SK-N-SH (cell line): Measurements from ENCODE around the gene KNDC1. TPM values are rescaled to one million over a fixed set of nuclear protein-coding genes. Genes with fewer than 3 reads are reported as not detected.

Source experiments
- CTCF ChIA-PET: fragments of 300-600, 350-600 bp; formaldehyde crosslinking; extraction: SDS; loops from one replicate; lab custom pipeline; 2021; lab: Yijun Ruan, JAX
- POLR2A ChIA-PET: fragments of 350-600 bp; sonication (Branson Sonifier 250); formaldehyde crosslinking; extraction: SDS; loops from one replicate; lab custom pipeline; 2020; ENCODE audit warnings: antibody characterized with exemption, inconsistent platforms; lab: Yijun Ruan, JAX
- DNase-seq: peaks from one replicate; pipeline ENCODE4 v3.0.0; 2012
- H2AFZ ChIP-seq: fragments of 200-600 bp; sonication (generic); 2 replicates; pipeline ENCODE4 v1.8.1; 2016; ENCODE audit warnings: antibody characterized with exemption, mild to moderate bottlenecking, low read depth
- H3F3A ChIP-seq: fragments of 200-600 bp; sonication (generic); replicated peaks from 2 replicates; pipeline ENCODE3; 2016; ENCODE audit warnings: antibody characterized with exemption, mild to moderate bottlenecking; ENCODE audit not compliant: insufficient read depth
- H3K27ac ChIP-seq, 2 experiments: fragments of 200-500 bp in 1 of 2; fragments of 200-600 bp in 1 of 2; sonication (Bioruptor generic) in 1 of 2; sonication (generic), shearing (Covaris generic) in 1 of 2; 2 replicates each; pipeline versions ENCODE4 v1.5.1 to v1.6.1; 2014 to 2016; ENCODE audit warnings: low read depth in 2 of 2, inconsistent platforms in 1 of 2, low read length in 1 of 2, mild to moderate bottlenecking in 1 of 2, mixed read lengths in 1 of 2
- H3K27me3 ChIP-seq: fragments of 200-600 bp; sonication (generic), shearing (Covaris generic); 2 replicates; pipeline ENCODE4 v1.6.1; 2016; ENCODE audit warnings: mixed run types; ENCODE audit not compliant: insufficient read depth
- H3K36me3 ChIP-seq, 2 experiments: fragments of 200-500 bp in 1 of 2; fragments of 200-600 bp in 1 of 2; sonication (Bioruptor generic) in 1 of 2; sonication (generic) in 1 of 2; replicated peaks in 1 of 2; 2 replicates each; pipeline versions ENCODE3 to v1.5.1; 2014 to 2016; ENCODE audit warnings: low read length in 1 of 2, mild to moderate bottlenecking in 1 of 2; ENCODE audit not compliant: insufficient read depth in 2 of 2, control insufficient read depth in 1 of 2
- H3K4me1 ChIP-seq, 2 experiments: fragments of 200-500 bp in 1 of 2; fragments of 200-600 bp in 1 of 2; sonication (Bioruptor generic) in 1 of 2; sonication (generic), shearing (Covaris generic) in 1 of 2; 2 replicates each; pipeline versions ENCODE4 v1.5.1 to v1.6.1; 2014 to 2016; ENCODE audit warnings: low read depth in 1 of 2, low read length in 1 of 2, mixed run types in 1 of 2; ENCODE audit not compliant: insufficient read depth in 2 of 2, control insufficient read depth in 1 of 2
- H3K4me2 ChIP-seq: fragments of 200-600 bp; sonication (generic), shearing (Covaris generic); 2 replicates; pipeline ENCODE4 v1.6.1; 2017; ENCODE audit warnings: mixed run types
- H3K4me3 ChIP-seq, 2 experiments: fragments of 200-500 bp in 1 of 2; fragments of 200-600 bp in 1 of 2; sonication (Bioruptor generic) in 1 of 2; sonication (generic), shearing (Covaris generic) in 1 of 2; 2 replicates each; pipeline versions ENCODE4 v1.5.1 to v1.8.1; 2014 to 2016; ENCODE audit warnings: low read depth in 2 of 2, inconsistent platforms in 1 of 2, low read length in 1 of 2, mild to moderate bottlenecking in 1 of 2, mixed read lengths in 1 of 2, moderate library complexity in 1 of 2
- H3K79me2 ChIP-seq: fragments of 200-600 bp; sonication (generic); 2 replicates; pipeline ENCODE4 v1.8.1; 2017; ENCODE audit warnings: mild to moderate bottlenecking; ENCODE audit not compliant: insufficient read depth
- H3K9ac ChIP-seq: fragments of 200-600 bp; sonication (generic); 2 replicates; pipeline ENCODE4 v1.6.1; 2017; ENCODE audit warnings: mixed run types
- H3K9me2 ChIP-seq: fragments of 200-600 bp; sonication (generic); 2 replicates; pipeline ENCODE4 v1.6.1; 2017; ENCODE audit warnings: mixed run types
- H3K9me3 ChIP-seq: fragments of 200-600 bp; sonication (generic); 2 replicates; pipeline ENCODE4 v1.6.1; 2017; ENCODE audit warnings: mixed run types, mild to moderate bottlenecking, moderate library complexity
- H4K20me1 ChIP-seq: fragments of 200-600 bp; sonication (generic); 2 replicates; pipeline ENCODE4 v1.6.1; 2017; ENCODE audit warnings: mild to moderate bottlenecking, mixed run types; ENCODE audit not compliant: insufficient read depth
- CHD2 ChIP-seq: fragments of 150-350 bp; IDR thresholded peaks from 2 replicates; pipeline ENCODE4 v1.6.1; 2018; ENCODE audit warnings: low read length; ENCODE audit not compliant: partially characterized antibody
- CTCF ChIP-seq: fragments of 200-600 bp; sonication (generic); IDR thresholded peaks from 2 replicates; pipeline ENCODE4 v1.6.1; 2017; ENCODE audit warnings: antibody characterized with exemption, mild to moderate bottlenecking, moderate library complexity
- EP300 ChIP-seq, 2 experiments: IDR thresholded peaks; 2 replicates each; pipeline versions ENCODE4 v1.4.0 to v1.6.1; 2012; ENCODE audit warnings: borderline replicate concordance in 1 of 2, low read depth in 1 of 2, low read length in 1 of 2
- FOSL2 ChIP-seq: IDR thresholded peaks from 2 replicates; pipeline ENCODE4 v1.4.0; 2012; ENCODE audit warnings: low read depth, mild to moderate bottlenecking, moderate library complexity, borderline replicate concordance
- JUND ChIP-seq: IDR thresholded peaks from 2 replicates; pipeline ENCODE4 v1.4.0; 2012
- MEF2A ChIP-seq: IDR thresholded peaks from 2 replicates; pipeline ENCODE4 v1.4.0; 2012; ENCODE audit warnings: low read depth, borderline replicate concordance
- NFIC ChIP-seq: IDR thresholded peaks from 2 replicates; pipeline ENCODE4 v1.4.0; 2012; ENCODE audit warnings: borderline replicate concordance
- PBX3 ChIP-seq: IDR thresholded peaks from 2 replicates; pipeline ENCODE4; 2012
- REST ChIP-seq: IDR thresholded peaks from 2 replicates; pipeline ENCODE4 v1.6.1; 2012; ENCODE audit warnings: mild to moderate bottlenecking, low read depth, low read length, moderate library complexity
- RFX5 ChIP-seq: IDR thresholded peaks from 2 replicates; pipeline ENCODE4 v1.6.1; 2012; ENCODE audit warnings: mild to moderate bottlenecking, improper control_type of control experiment, low read length
- TAF1 ChIP-seq: IDR thresholded peaks from 2 replicates; pipeline ENCODE4 v1.6.1; 2012; ENCODE audit warnings: low read depth, mild to moderate bottlenecking, low read length, moderate library complexity, borderline replicate concordance
- USF1 ChIP-seq: IDR thresholded peaks from 2 replicates; pipeline ENCODE4 v1.4.0; 2012; ENCODE audit warnings: low read depth, borderline replicate concordance
- USF2 ChIP-seq: fragments of 150-350 bp; IDR thresholded peaks from 2 replicates; pipeline ENCODE4 v1.6.1; 2017; ENCODE audit warnings: antibody characterized with exemption, low read length, low read depth, borderline replicate concordance
- YY1 ChIP-seq: IDR thresholded peaks from 2 replicates; pipeline ENCODE4 v1.4.0; 2012; ENCODE audit warnings: low read depth, mild to moderate bottlenecking
- ZBTB33 ChIP-seq: IDR thresholded peaks from 2 replicates; pipeline ENCODE4 v1.4.0; 2012; ENCODE audit warnings: low read depth, borderline replicate concordance
- WGBS: methylation state at CpG from one replicate; pipeline ENCODE4 v1.1.6; 2017; ENCODE audit warnings: low lambda C conversion rate; 5-methylcytosine and 5-hydroxymethylcytosine counted together
- polyA plus RNA-seq, 3 experiments: library from polyadenylated mRNA; depleted of rRNA; stranded (reverse); fragments of >200 nt; gene quantifications; 2 replicates each; pipeline ENCODE4 v1.2.3, GENCODE V29; 2012

Gene KNDC1
- polyA plus RNA-seq, 1 of the 3 experiments (the other 2 are of a cell fraction) = 1.4 TPM

GRCh38 chr10:133266056-133266795 lies 106.2 kb downstream of the KNDC1 start:
- Histone ChIP-seq H3K4me1 (peaks cover 0 to 9% of the 10 kb centered on the region in 2 experiments; a peak in 1 of 4 replicates), H3K36me3 (no peaks in the 10 kb centered on the region), H3K27me3 (no peaks in the 10 kb centered on the region), H2AFZ (no peak overlapping the region), H3K9me2 (no peaks in the 10 kb centered on the region), H4K20me1 (no peaks in the 10 kb centered on the region), H3F3A (no peaks in the 10 kb centered on the region), H3K27ac (no peak overlapping the region), H3K9me3 (no peaks in the 10 kb centered on the region), H3K4me2 (no peak overlapping the region), H3K9ac (no peak overlapping the region), H3K79me2 (no peaks in the 10 kb centered on the region), H3K4me3 (no peak overlapping the region)
- DNase-seq = no peak
- WGBS = 84% methylated on average over 15 of the region's 21 CpGs
- POLR2A ChIA-PET = interaction anchor here (0.9 kb wide), 1 partner anchor 12 kb away, joined by 3 read pairs; no protein-coding TSS in a partner anchor
- CTCF ChIA-PET = interaction anchor here (1.0 kb wide), 1 partner anchor 122 kb away, joined by 3 read pairs; no protein-coding TSS in a partner anchor
- TF ChIP-seq ZBTB33 = no peak
- no peak for TF ChIP-seq RFX5
- no peak for TF ChIP-seq YY1
- TF ChIP-seq NFIC = no peak
- TF ChIP-seq CHD2 = no peak
- no peak for TF ChIP-seq USF1
- TF ChIP-seq USF2 = no peak
- no peak for TF ChIP-seq TAF1
- no peak for TF ChIP-seq MEF2A
- no peak for TF ChIP-seq FOSL2
- TF ChIP-seq EP300 (IDR thresholded peaks at IDR 0.05; ENCODE audit: borderline replicate concordance in 1 of 2, low read depth in 1 of 2, low read length in 1 of 2) = no peak
- TF ChIP-seq REST = no peak
- TF ChIP-seq PBX3 = no peak
- TF ChIP-seq CTCF = no peak
- TF ChIP-seq JUND = no peak
